DND-41 (cell line): ENCODE measurements around the gene ACAT1.

Source experiments
- EZH2 ChIP-seq: IDR thresholded peaks from 3 replicates; pipeline ENCODE4 v1.6.1; 2012; ENCODE audit warnings: borderline replicate concordance, low read depth, mild to moderate bottlenecking, moderate library complexity, low read length, inconsistent platforms; ENCODE audit not compliant: severe bottlenecking
- TF ChIP-seq, protein P1 (sequence below): IDR thresholded peaks from 2 replicates; pipeline ENCODE4 v1.5.1; 2012; ENCODE audit warnings: borderline replicate concordance, low read length, moderate library complexity, mild to moderate bottlenecking; ENCODE audit not compliant: poor library complexity, severe bottlenecking; ENCODE audit errors: extremely low read depth

DNA sequence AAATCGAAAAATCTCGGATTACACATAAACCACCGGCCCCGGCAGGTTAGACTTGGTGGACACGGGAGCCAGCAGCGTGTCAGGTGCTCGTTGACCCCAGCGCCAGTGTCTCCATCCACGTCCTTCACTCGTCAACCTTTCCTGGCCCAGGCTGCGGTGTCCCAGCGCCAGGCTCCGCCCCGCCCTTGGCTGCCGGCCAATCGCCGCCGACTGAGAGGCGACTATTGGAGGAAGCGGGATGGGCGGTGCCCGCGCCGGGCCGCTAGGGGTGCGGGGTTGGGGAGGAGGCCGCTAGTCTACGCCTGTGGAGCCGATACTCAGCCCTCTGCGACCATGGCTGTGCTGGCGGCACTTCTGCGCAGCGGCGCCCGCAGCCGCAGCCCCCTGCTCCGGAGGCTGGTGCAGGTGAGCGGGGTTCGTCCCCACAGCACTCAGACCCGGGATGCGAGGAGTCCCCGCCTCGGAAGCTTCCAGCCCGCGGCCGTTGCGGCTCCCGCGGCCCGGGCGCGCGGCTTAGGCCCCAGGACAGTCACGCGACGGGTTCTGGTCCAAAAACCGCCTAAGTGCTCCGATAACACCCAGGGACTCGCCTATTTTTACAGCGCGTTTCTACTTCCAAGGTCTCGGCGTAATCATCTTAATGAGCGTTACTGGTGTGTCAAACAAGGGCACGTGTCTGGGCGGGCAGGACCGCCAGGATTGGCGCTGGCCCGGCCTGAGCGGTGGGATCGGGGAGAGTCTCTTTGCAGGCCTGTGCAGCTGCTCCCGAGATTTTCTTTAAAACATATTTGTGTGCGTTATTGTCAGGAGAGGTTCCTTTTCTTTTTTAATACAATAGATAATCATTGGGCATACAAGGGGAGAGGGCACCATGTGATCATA, at the start of gene ACAT1:
- TF ChIP-seq, protein P1, sequence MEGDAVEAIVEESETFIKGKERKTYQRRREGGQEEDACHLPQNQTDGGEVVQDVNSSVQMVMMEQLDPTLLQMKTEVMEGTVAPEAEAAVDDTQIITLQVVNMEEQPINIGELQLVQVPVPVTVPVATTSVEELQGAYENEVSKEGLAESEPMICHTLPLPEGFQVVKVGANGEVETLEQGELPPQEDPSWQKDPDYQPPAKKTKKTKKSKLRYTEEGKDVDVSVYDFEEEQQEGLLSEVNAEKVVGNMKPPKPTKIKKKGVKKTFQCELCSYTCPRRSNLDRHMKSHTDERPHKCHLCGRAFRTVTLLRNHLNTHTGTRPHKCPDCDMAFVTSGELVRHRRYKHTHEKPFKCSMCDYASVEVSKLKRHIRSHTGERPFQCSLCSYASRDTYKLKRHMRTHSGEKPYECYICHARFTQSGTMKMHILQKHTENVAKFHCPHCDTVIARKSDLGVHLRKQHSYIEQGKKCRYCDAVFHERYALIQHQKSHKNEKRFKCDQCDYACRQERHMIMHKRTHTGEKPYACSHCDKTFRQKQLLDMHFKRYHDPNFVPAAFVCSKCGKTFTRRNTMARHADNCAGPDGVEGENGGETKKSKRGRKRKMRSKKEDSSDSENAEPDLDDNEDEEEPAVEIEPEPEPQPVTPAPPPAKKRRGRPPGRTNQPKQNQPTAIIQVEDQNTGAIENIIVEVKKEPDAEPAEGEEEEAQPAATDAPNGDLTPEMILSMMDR: no peak
- TF ChIP-seq EZH2: no peak
